ENCODE measurements around the gene SLC17A5. TPM values are rescaled to one million over a fixed set of nuclear protein-coding genes. Genes with fewer than 3 reads are reported as not detected.
"Not testable (repeated sequence)": the region's sequence is repeated elsewhere in the genome, so short reads cannot be mapped to it uniquely, and the experiment has no call there.

The SLC17A5 gene
- total RNA-seq, 1 donor from 2014 or later, result 13.7 TPM

GRCh38 chr6:73579389-73579788, 74.4 kb downstream of the SLC17A5 start:
- no peak overlapping the region for H2AFZ ChIP-seq (replicated peaks)
- no peak overlapping the region for H3K9ac ChIP-seq
- Mint-ChIP-seq H3K27me3 (ENCODE audit: insufficient read depth, low read depth) (peaks cover 12% of the 10 kb centered on the region), H3K4me3 (no peak overlapping the region), H3K27ac (peak overlapping the region; percentile 100), H3K4me1 (peaks cover 44% of the 10 kb centered on the region), H3K9me3 (peaks cover 12% of the 10 kb centered on the region), H3K36me3 (no peaks in the 10 kb centered on the region)
- no peak overlapping the region for H3K4me3 ChIP-seq
- no peaks in the 10 kb centered on the region for H3K9me3 ChIP-seq (ENCODE audit: low read depth)
- H3K27ac ChIP-seq, result peak overlapping the region; percentile 95
- no peaks in the 10 kb centered on the region for H3K27me3 ChIP-seq
- H3K36me3 ChIP-seq, result no peaks in the 10 kb centered on the region
- no peak for DNase-seq (ENCODE audit: low spot score)
- TF ChIP-seq EZH2phosphoT487 (IDR thresholded peaks at IDR 0.05) (no peak), EZH2 (IDR thresholded peaks at IDR 0.05) (no peak)
- TF ChIP-seq, protein P1, sequence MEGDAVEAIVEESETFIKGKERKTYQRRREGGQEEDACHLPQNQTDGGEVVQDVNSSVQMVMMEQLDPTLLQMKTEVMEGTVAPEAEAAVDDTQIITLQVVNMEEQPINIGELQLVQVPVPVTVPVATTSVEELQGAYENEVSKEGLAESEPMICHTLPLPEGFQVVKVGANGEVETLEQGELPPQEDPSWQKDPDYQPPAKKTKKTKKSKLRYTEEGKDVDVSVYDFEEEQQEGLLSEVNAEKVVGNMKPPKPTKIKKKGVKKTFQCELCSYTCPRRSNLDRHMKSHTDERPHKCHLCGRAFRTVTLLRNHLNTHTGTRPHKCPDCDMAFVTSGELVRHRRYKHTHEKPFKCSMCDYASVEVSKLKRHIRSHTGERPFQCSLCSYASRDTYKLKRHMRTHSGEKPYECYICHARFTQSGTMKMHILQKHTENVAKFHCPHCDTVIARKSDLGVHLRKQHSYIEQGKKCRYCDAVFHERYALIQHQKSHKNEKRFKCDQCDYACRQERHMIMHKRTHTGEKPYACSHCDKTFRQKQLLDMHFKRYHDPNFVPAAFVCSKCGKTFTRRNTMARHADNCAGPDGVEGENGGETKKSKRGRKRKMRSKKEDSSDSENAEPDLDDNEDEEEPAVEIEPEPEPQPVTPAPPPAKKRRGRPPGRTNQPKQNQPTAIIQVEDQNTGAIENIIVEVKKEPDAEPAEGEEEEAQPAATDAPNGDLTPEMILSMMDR (IDR thresholded peaks at IDR 0.05), result no peak
- peaks cover 22% of the 10 kb centered on the region for H3K4me1 ChIP-seq
- H3K79me2 ChIP-seq (ENCODE audit: low read depth), result no peaks in the 10 kb centered on the region
- H3F3A ChIP-seq (ENCODE audit: low read depth), result peaks cover 24% of the 10 kb centered on the region
- H4K20me1 ChIP-seq (ENCODE audit: low read depth), result no peaks in the 10 kb centered on the region
- peak overlapping the region; percentile 72 for H3K4me2 ChIP-seq

GRCh38 chr6:73577676-73578075, 76.1 kb downstream of the SLC17A5 start:
- Histone ChIP-seq H3K36me3 (no peaks in the 10 kb centered on the region), H3K4me3 (no peak overlapping the region), H3K27ac (no peak overlapping the region), H3K4me2 (no peak overlapping the region), H3F3A (ENCODE audit: low read depth) (peaks cover 24% of the 10 kb centered on the region), H3K9me3 (ENCODE audit: low read depth) (no peaks in the 10 kb centered on the region), H3K4me1 (peaks cover 22% of the 10 kb centered on the region), H3K79me2 (ENCODE audit: low read depth) (no peaks in the 10 kb centered on the region), H3K9ac (no peak overlapping the region), H4K20me1 (ENCODE audit: low read depth) (no peaks in the 10 kb centered on the region), H3K27me3 (no peaks in the 10 kb centered on the region), H2AFZ (replicated peaks) (peak overlapping the region; percentile 38)
- DNase-seq (ENCODE audit: low spot score), result no peak
- H3K4me3 Mint-ChIP-seq, result no peak overlapping the region
- H3K9me3 Mint-ChIP-seq, result peaks cover 12% of the 10 kb centered on the region
- H3K36me3 Mint-ChIP-seq, result no peaks in the 10 kb centered on the region
- peak overlapping the region; percentile 94 for H3K27ac Mint-ChIP-seq
- TF ChIP-seq, protein P1 (IDR thresholded peaks at IDR 0.05), result no peak
- TF ChIP-seq EZH2phosphoT487 (IDR thresholded peaks at IDR 0.05) (no peak), EZH2 (IDR thresholded peaks at IDR 0.05) (no peak)
- H3K27me3 Mint-ChIP-seq (ENCODE audit: insufficient read depth, low read depth), result peaks cover 12% of the 10 kb centered on the region
- peaks cover 44% of the 10 kb centered on the region for H3K4me1 Mint-ChIP-seq

GRCh38 chr6:73572531-73572930, 81.3 kb downstream of the SLC17A5 start:
- not testable (repeated sequence) for H3K27ac ChIP-seq; H3F3A ChIP-seq (ENCODE audit: low read depth); H3K4me3 ChIP-seq; H3K9ac ChIP-seq; H3K4me3 Mint-ChIP-seq; H4K20me1 ChIP-seq (ENCODE audit: low read depth); H3K79me2 ChIP-seq (ENCODE audit: low read depth); DNase-seq (ENCODE audit: low spot score); H3K27ac Mint-ChIP-seq; H3K4me2 ChIP-seq; H3K27me3 Mint-ChIP-seq (ENCODE audit: insufficient read depth, low read depth); H3K27me3 ChIP-seq; H3K9me3 ChIP-seq (ENCODE audit: low read depth); H3K36me3 Mint-ChIP-seq; H2AFZ ChIP-seq (replicated peaks); H3K36me3 ChIP-seq; H3K4me1 ChIP-seq
- H3K4me1 Mint-ChIP-seq, result peaks cover 13% of the 10 kb centered on the region
- peaks cover 11% of the 10 kb centered on the region for H3K9me3 Mint-ChIP-seq

DNA sequence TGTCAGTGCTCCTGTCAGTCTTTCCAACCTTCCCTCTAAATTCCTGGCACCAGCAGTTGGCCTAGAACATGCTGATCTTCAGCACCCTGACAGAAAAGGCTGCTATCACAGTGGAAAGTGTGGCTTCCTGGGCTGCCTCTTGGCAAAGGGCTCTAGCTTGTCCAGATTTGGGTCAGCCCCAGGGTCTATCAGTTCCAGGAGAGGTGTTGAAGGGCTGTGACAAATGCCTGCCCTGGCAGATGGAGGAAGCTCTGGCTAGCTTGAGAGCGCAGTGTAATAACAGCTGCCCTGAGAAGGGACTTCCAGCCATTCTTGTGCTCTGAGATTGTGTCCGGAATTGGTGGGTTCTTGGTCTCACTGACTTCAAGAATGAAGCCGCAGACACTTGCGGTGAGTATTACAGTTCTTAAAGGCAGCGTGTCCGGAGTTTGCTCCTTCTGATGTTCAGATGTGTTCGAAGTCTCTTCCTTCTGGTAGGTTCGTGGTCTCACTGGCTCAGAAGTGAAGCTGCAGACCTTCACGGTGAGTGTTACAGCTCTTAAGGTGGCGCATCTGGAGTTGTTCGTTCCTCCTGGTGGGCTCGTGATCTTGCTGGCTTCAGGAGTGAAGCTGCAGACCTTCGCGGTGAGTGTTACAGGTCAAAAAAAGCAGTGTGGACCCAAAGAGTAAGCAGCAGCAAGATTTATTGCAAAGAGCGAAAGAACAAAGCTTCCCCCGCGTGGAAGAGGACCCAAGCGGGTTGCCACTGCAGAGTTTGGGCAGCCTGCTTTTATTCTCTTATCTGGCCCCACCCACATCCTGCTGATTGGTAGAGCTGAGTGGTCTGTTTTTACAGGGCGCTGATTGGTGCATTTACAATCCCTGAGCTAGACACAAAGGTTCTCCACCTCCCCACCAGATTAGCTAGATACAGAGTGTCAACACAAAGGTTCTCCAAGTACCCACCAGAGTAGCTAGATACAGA, 82.3 kb downstream of the SLC17A5 start:
- H3K9ac ChIP-seq; H3K36me3 Mint-ChIP-seq; H3K27me3 ChIP-seq; H3K27me3 Mint-ChIP-seq (ENCODE audit: insufficient read depth, low read depth); H3K36me3 ChIP-seq; H3K9me3 ChIP-seq (ENCODE audit: low read depth); H3K4me3 ChIP-seq; H3F3A ChIP-seq (ENCODE audit: low read depth); H3K79me2 ChIP-seq (ENCODE audit: low read depth); H4K20me1 ChIP-seq (ENCODE audit: low read depth); DNase-seq (ENCODE audit: low spot score); H3K4me1 ChIP-seq; H3K27ac ChIP-seq; H3K4me3 Mint-ChIP-seq; H3K4me2 ChIP-seq: not testable (repeated sequence)
- Mint-ChIP-seq H3K4me1 (peaks cover 11% of the 10 kb centered on the region), H3K9me3 (peaks cover 11% of the 10 kb centered on the region), H3K27ac (peak overlapping the region; percentile 94)
- H2AFZ ChIP-seq (replicated peaks), result peak overlapping the region; percentile 34
